AG04449 (cell line): ENCODE measurements around the gene AAK1.

ENCODE experiments used
- CTCF ChIA-PET: fragments of 350-600 bp; formaldehyde crosslinking; extraction: SDS; loops from one replicate; lab custom pipeline; 2021; ENCODE audit warnings: antibody characterized with exemption; lab: Yijun Ruan, JAX
- POLR2A ChIA-PET: fragments of 400-600, 350-600 bp; formaldehyde crosslinking; extraction: SDS; loops from one replicate; lab custom pipeline; 2020; ENCODE audit warnings: antibody characterized with exemption, inconsistent platforms; lab: Yijun Ruan, JAX
- DNase-seq: peaks from one replicate; pipeline ENCODE4 v3.0.0-alpha.2; 2010; ENCODE audit warnings: low read depth, low spot score
- H3K4me3 ChIP-seq: 2 replicates; pipeline ENCODE4 v1.5.1; 2011; ENCODE audit warnings: low read depth, mild to moderate bottlenecking, control low read depth, low read length
- CTCF ChIP-seq: IDR thresholded peaks from one replicate; pipeline ENCODE4 v1.5.1; 2011; ENCODE audit warnings: mild to moderate bottlenecking, moderate library complexity, low read length, control low read depth, inconsistent platforms; ENCODE audit not compliant: insufficient read depth; ENCODE audit errors: missing control alignments

Gene AAK1

GRCh38 chr2:69621440-69621839 is 22.1 kb downstream of the AAK1 start:
- no peak overlapping the region for H3K4me3 ChIP-seq
- POLR2A ChIA-PET, result interaction anchor here (0.6 kb wide), 1 partner anchor 30 kb away, joined by 3 read pairs; no protein-coding TSS in a partner anchor
- no peak for DNase-seq
- no peak for TF ChIP-seq CTCF
- CTCF ChIA-PET, result interaction anchor here (0.8 kb wide), 1 partner anchor 50 kb away, joined by 3 read pairs; no protein-coding TSS in a partner anchor

DNA sequence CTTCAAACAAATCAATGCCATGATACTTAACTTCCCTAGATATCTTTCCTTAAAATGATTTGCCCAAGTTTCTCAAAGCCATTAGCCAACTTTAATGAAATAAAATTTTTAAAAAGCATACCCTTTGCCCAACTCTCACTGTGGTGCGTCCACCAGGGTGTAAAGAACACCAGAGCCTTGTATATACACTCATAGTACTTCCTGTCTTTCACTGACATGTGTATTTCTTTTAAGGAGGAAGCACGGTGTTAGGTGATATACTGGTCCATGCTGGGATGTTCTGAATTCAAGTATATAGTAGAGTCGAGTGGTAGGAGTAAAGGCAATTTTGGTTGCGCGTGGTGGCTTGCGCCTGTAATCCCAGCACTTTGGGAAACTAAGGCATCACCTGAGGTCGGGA is 22.7 kb downstream of the AAK1 start:
- DNase-seq, result no peak
- ChIA-PET POLR2A (no interaction called here), CTCF (interaction anchor here (0.8 to 1.9 kb wide), 2 partner anchors 50 to 55 kb away, joined by 3 to 4 read pairs; no protein-coding TSS in a partner anchor)
- TF ChIP-seq CTCF, result no peak
- H3K4me3 ChIP-seq, result no peak overlapping the region

GRCh38 chr2:69619725-69620124 is 23.8 kb downstream of the AAK1 start:
- CTCF ChIA-PET, result interaction anchor here (1.9 kb wide), 1 partner anchor 54 kb away, joined by 4 read pairs; no protein-coding TSS in a partner anchor
- no peak for DNase-seq
- TF ChIP-seq CTCF, result no peak
- H3K4me3 ChIP-seq, result no peak overlapping the region
- POLR2A ChIA-PET, result no interaction called here

DNA sequence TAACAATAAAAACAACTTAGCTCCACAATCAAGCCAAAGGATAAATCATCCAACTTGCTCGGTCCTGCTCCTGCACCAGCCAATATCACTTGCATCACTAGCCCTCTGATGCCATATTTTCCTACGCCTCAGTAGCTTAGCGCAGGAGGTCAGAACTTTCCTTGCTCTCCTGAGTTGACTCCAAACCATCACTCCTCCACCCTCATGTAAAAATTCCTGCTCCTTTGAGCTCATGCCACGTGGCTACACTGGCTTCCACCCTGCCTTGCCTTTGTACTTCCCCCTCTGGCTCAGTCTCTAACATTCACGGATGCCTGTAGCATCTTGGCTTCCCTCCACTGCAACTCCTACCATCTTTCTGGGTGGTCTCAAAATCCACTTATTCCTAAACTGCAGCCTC is 25.2 kb downstream of the AAK1 start:
- no peak for TF ChIP-seq CTCF
- POLR2A ChIA-PET, result no interaction called here
- CTCF ChIA-PET, result interaction anchor here (0.8 to 1.5 kb wide), 2 partner anchors 21 to 52 kb away, joined by 3 to 4 read pairs; no protein-coding TSS in a partner anchor
- no peak for DNase-seq
- no peak overlapping the region for H3K4me3 ChIP-seq

DNA sequence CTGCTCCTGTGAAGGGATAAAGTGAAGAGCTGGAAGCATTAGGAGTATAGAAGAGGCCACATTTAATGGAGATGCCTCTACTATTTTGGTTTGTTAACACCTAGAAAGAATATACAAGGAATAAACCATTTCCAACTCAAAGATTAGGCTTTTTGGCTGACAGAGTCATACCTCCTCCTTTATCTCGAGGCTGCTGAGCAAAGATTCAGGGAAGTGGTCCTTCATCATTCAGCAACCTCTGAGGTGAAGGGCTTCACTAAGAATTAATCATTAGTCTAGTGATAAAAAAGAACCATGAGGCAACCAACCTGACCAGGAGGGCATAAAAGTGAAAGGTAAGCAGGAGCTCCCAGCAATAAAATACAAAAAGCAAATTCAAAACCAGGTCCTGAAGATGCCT is 25.8 kb downstream of the AAK1 start:
- H3K4me3 ChIP-seq, result no peak overlapping the region
- ChIA-PET POLR2A (no interaction called here), CTCF (interaction anchor here (0.8 to 1.5 kb wide), 2 partner anchors 22 to 52 kb away, joined by 3 to 4 read pairs; no protein-coding TSS in a partner anchor)
- no peak for DNase-seq
- no peak for TF ChIP-seq CTCF

DNA sequence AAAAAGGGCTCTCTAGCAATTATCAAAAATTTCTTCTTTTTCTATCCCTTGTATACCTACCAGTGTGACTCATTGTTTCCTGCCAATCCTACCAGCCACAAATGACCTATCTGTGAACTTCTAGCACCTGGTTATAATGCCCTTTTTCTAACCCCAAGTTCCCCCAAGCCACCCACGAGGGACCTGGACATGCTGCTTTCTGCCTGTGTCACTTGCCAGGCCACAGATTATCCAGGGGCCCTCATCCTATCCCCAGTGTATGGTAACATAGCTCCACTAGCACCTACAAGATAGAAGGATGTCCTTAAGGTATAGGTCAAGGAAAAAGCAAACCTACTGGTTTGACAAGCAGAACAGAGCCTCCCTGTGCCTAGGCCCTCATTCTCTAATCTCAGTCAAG is 26.8 kb downstream of the AAK1 start:
- ChIA-PET CTCF (no interaction called here), POLR2A (no interaction called here)
- no peak for TF ChIP-seq CTCF
- H3K4me3 ChIP-seq, result no peak overlapping the region
- DNase-seq, result no peak
